ENCODE measurements around the gene KRTAP10-11.

- TF ChIP-seq CTCF (conservative IDR thresholded peaks at IDR 0.05; ENCODE audit: low read length) (no peak), EZH2phosphoT487 (IDR thresholded peaks at IDR 0.05; ENCODE audit: borderline replicate concordance, low read depth, low read length) (no peak)
Observed at GRCh38 chr21:44686000-44686781, 40.0 kb downstream of the KRTAP10-11 start.
